Common myeloid progenitor, CD34-positive (primary cell): ENCODE results near the gene MIR17HG.
A peak's percentile ranks its signal among the peaks of the same experiment; 100 is the strongest.

Source experiments
- CTCF ChIA-PET: fragments of 350-600 bp; sonication (Branson Sonifier 250); formaldehyde crosslinking; loops from one replicate; lab custom pipeline; 2021; ENCODE audit warnings: antibody characterized with exemption; lab: Charles Lee
- POLR2A ChIA-PET: fragments of 350-600 bp; sonication (Branson Sonifier 250); formaldehyde crosslinking; loops from one replicate; lab custom pipeline; 2021; ENCODE audit warnings: antibody characterized with exemption; lab: Charles Lee
- DNase-seq, 3 donors: peaks; one replicate each; pipeline versions ENCODE4 v3.0.0 to v3.0.0-alpha.2; 2013
- H3K27ac ChIP-seq, 2 experiments: 1 replicate in 1 of 2; 2 replicates in 1 of 2; pipeline ENCODE4 v1.7.0; 2013; ENCODE audit warnings: inconsistent platforms in 2 of 2, low read length in 2 of 2, mild to moderate bottlenecking in 2 of 2, low read depth in 1 of 2, moderate library complexity in 1 of 2; ENCODE audit not compliant: severe bottlenecking in 2 of 2, insufficient read depth in 1 of 2, poor library complexity in 1 of 2
- H3K27me3 ChIP-seq, 5 experiments: replicated peaks in 2 of 5; 1 replicate in 3 of 5; 2 replicates in 2 of 5; pipeline versions ENCODE4 v1.6.1 to v1.7.0; 2013; ENCODE audit warnings: low read length in 4 of 5, mild to moderate bottlenecking in 2 of 5, moderate library complexity in 2 of 5, inconsistent platforms in 1 of 5; ENCODE audit not compliant: insufficient read depth in 5 of 5, control insufficient read depth in 4 of 5
- H3K36me3 ChIP-seq, 4 experiments: 1 replicate in 2 of 4; 2 replicates in 2 of 4; pipeline versions ENCODE4 v1.6.1 to v1.7.0; 2013; ENCODE audit warnings: low read length in 3 of 4, control low read depth in 1 of 4, mild to moderate bottlenecking in 1 of 4; ENCODE audit not compliant: control insufficient read depth in 4 of 4, insufficient read depth in 4 of 4
- H3K4me1 ChIP-seq, 4 experiments: 1 replicate in 3 of 4; 2 replicates in 1 of 4; pipeline versions ENCODE4 v1.6.1 to v1.7.1; 2013; ENCODE audit warnings: low read length in 3 of 4, mild to moderate bottlenecking in 3 of 4, control low read depth in 1 of 4, inconsistent platforms in 1 of 4, moderate library complexity in 1 of 4; ENCODE audit not compliant: control insufficient read depth in 4 of 4, insufficient read depth in 4 of 4; ENCODE audit errors: control extremely low read depth in 1 of 4
- H3K4me3 ChIP-seq, 7 experiments: 1 replicate in 4 of 7; 2 replicates in 3 of 7; pipeline versions ENCODE4 v1.5.1 to v1.7.0; 2013; ENCODE audit warnings: mild to moderate bottlenecking in 7 of 7, low read length in 6 of 7, moderate library complexity in 6 of 7, inconsistent platforms in 2 of 7, low read depth in 2 of 7, control low read depth in 1 of 7; ENCODE audit not compliant: insufficient read depth in 4 of 7, control insufficient read depth in 1 of 7; ENCODE audit errors: extremely low read depth in 1 of 7
- H3K9me3 ChIP-seq, 5 experiments: 1 replicate in 4 of 5; 2 replicates in 1 of 5; pipeline versions ENCODE4 v1.6.1 to v1.7.1; 2013; ENCODE audit warnings: low read length in 4 of 5, mild to moderate bottlenecking in 2 of 5, inconsistent platforms in 1 of 5, low read depth in 1 of 5, moderate library complexity in 1 of 5; ENCODE audit not compliant: control insufficient read depth in 4 of 5, insufficient read depth in 2 of 5; ENCODE audit errors: control extremely low read depth in 1 of 5
- WGBS: methylation state at CpG from one replicate; pipeline ENCODE4 v1.1.5; 2013; ENCODE audit not compliant: insufficient coverage; 5-methylcytosine and 5-hydroxymethylcytosine counted together

The MIR17HG gene

GRCh38 chr13:91381371-91381770, 33.9 kb downstream of the MIR17HG start:
- Histone ChIP-seq H3K4me3 (no peak overlapping the region), H3K9me3 (no peaks in the 10 kb centered on the region), H3K27me3 (no peaks in the 10 kb centered on the region), H3K36me3 (no peaks in the 10 kb centered on the region), H3K27ac (no peak overlapping the region), H3K4me1 (no peaks in the 10 kb centered on the region)
- POLR2A ChIA-PET: no interaction called here
- CTCF ChIA-PET: interaction anchor here (0.7 to 5.7 kb wide), 12 partner anchors 9 to 400 kb away, joined by 3 to 74 read pairs (median 4); no protein-coding TSS in a partner anchor
- peak; percentile 55 to 76 (median 74) for DNase-seq

- H3K4me1 ChIP-seq: no peaks in the 10 kb centered on the region
- no peak for DNase-seq
- H3K9me3 ChIP-seq: no peaks in the 10 kb centered on the region
- WGBS: 95% methylated on average over 4 of the region's 4 CpGs
- H3K27me3 ChIP-seq: no peaks in the 10 kb centered on the region
- POLR2A ChIA-PET: interaction anchor here (0.6 kb wide), 1 partner anchor 213 kb away, joined by 4 read pairs; no protein-coding TSS in a partner anchor
- no peak overlapping the region for H3K27ac ChIP-seq
- CTCF ChIA-PET: interaction anchor here (0.5 to 5.7 kb wide), 4 partner anchors 11 to 338 kb away, joined by 3 to 74 read pairs (median 4); no protein-coding TSS in a partner anchor
- H3K4me3 ChIP-seq: no peak overlapping the region
- no peaks in the 10 kb centered on the region for H3K36me3 ChIP-seq
These were observed 36.3 kb downstream of the MIR17HG start for GRCh38 chr13:91383836-91384235.

GRCh38 chr13:91384896-91385295, 37.4 kb downstream of the MIR17HG start:
- CTCF ChIA-PET: interaction anchor here (2.5 kb wide), 1 partner anchor 10 kb away, joined by 8 read pairs; no protein-coding TSS in a partner anchor
- no peaks in the 10 kb centered on the region for H3K4me1 ChIP-seq
- 80% methylated on average over 1 of the region's 2 CpGs for WGBS

GRCh38 chr13:91389186-91389585, 41.7 kb downstream of the MIR17HG start:
- POLR2A ChIA-PET: no interaction called here
- H3K4me3 ChIP-seq: no peak overlapping the region
- CTCF ChIA-PET: interaction anchor here (1.0 to 2.8 kb wide), 5 partner anchors 9 to 135 kb away, joined by 3 to 8 read pairs (median 3); no protein-coding TSS in a partner anchor
- H3K36me3 ChIP-seq: no peaks in the 10 kb centered on the region
- no peak overlapping the region for H3K27ac ChIP-seq
- H3K9me3 ChIP-seq: peaks cover 0 to 1% (median 0%) of the 10 kb centered on the region in 5 experiments
- WGBS: 80% methylated on average over 1 of the region's 2 CpGs
- no peak for DNase-seq
- H3K27me3 ChIP-seq: peaks cover 0 to 8% (median 0%) of the 10 kb centered on the region in 5 experiments
- no peaks in the 10 kb centered on the region for H3K4me1 ChIP-seq

More at GRCh38 chr13:91384896-91385295, 37.4 kb downstream of the MIR17HG start:
- H3K9me3 ChIP-seq: no peaks in the 10 kb centered on the region
- no peak overlapping the region for H3K27ac ChIP-seq
- POLR2A ChIA-PET: no interaction called here
- H3K36me3 ChIP-seq: no peaks in the 10 kb centered on the region
- no peaks in the 10 kb centered on the region for H3K27me3 ChIP-seq
- H3K4me3 ChIP-seq: no peak overlapping the region
- no peak for DNase-seq

- CTCF ChIA-PET: no interaction called here
- peaks cover 0 to 20% (median 5%) of the 10 kb centered on the region in 5 experiments for H3K27me3 ChIP-seq
- peaks cover 4 to 31% (median 18%) of the 10 kb centered on the region in 4 experiments for H3K4me1 ChIP-seq
- DNase-seq: no peak
- H3K4me3 ChIP-seq: no peak overlapping the region
- H3K36me3 ChIP-seq: no peaks in the 10 kb centered on the region
- no peak overlapping the region for H3K27ac ChIP-seq
- no peaks in the 10 kb centered on the region for H3K9me3 ChIP-seq
- POLR2A ChIA-PET: no interaction called here
- no CpG with 5 or more reads among the region's 1 CpG for WGBS
These were observed 50.1 kb downstream of the MIR17HG start for GRCh38 chr13:91397595-91397994.

GRCh38 chr13:91398413-91399188, 51.1 kb downstream of the MIR17HG start, which contains the start of gene GPC5:
Gene GPC5, plus strand, starts transcription at chr13:91398621.
- ChIA-PET CTCF (no interaction called here), POLR2A (no interaction called here)
- 0% methylated on average over 62 of the region's 76 CpGs for WGBS
- peak; percentile 69 to 87 (median 84) for DNase-seq
- Histone ChIP-seq H3K4me3 (peak within 1 kb of the TSS; percentile 64 to 88 (median 77)), H3K27ac (no peak within 1 kb of the TSS), H3K36me3 (no peaks in the 10 kb centered on the region), H3K4me1 (peaks cover 4 to 31% (median 18%) of the 10 kb centered on the region in 4 experiments), H3K9me3 (no peaks in the 10 kb centered on the region), H3K27me3 (peaks cover 0 to 20% (median 5%) of the 10 kb centered on the region in 5 experiments)
